Jurkat, Clone E6-1 (cell line): Measurements from ENCODE around the gene SH3TC1.

Source experiments
- DNase-seq: peaks from one replicate; pipeline ENCODE4 v3.0.0-alpha.2; 2011; ENCODE audit warnings: low read depth, low spot score
- H3K4me3 ChIP-seq: 2 replicates; pipeline ENCODE4 v1.5.1; 2011; ENCODE audit warnings: mild to moderate bottlenecking, low read length, control low read depth, moderate library complexity

SH3TC1 gene

DNA sequence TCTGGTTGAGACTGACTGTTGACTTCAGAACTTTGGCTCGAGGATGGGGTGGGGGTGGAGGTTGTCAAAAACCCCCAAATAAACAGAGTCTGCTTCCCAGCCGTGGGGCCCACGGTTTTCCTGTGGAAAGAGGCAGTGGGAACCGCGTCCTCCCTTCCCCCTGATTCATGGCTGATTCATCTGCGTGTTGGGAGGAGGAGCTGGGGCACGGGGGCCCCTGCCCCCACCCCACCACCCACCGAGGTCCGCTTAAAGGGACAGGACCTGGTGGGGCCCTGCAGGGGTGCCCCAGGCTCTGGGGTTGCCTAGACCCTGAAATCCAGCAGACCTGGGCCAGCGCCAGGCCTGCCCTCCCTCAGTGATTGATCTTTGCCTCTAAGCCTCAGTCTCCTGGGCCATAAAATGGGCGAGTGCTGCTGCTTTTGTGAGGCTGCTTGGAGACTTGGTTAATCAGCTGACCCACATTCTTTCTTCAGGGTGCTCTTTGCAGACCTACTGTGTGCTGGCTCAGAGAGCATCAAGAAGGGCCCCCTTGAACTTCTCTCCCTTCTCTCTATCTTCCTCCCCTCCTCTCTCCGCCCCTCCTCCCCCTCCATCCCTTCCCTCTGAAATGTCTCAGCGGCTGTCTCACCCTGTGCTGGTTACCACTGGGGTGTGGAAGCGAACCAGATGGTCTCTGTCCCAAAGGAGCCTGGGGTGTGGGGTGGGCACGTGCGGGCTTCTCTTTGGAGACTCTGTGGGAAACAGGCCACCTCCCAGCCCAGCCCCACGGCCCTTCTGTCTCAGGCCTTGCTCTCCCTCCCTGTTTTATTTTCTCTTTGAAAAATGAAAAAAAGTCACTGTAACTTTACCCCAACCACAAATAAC lies 79.6 kb downstream of the SH3TC1 start:
- H3K4me3 ChIP-seq: no peak overlapping the region
- no peak for DNase-seq

DNA sequence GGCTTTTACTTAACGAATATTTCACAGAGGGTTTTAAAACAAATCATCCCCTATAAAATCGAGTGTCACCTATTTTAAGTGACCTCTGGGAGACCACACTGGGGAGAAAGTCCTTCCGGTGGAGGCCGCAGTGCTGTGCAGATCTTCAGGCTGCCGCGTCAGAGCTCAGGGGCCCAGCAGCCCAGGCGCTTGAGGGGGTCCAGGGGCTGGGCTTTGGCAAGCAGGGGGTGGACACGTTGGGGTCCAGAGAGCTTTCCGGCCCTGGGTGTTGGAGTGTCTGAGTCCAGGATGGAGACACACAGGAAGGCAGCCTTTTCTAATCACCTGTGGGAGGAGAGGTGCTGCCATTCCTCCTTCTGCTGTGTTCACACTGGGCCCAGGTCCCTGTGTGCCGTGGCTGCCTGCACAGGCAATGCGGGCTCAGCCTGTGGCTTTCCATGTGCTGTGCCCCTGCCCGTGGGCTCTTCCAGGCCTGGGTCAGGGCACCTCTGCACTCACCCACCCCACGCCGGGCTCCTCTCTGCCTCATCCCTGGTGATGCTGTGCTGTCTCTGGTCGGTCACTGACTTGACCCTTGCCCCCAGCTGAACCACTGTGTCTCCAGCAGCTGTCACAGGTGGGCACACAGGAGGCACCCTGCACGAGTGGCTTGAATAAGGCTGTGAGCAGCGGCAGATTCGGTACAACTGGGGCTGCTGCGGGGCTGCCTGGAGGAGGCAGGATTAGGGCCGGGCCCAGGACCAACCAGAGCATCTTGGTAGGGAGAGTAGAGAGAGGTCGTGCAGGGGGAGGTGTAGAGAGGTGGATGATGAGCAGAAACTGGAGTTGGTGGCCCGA lies 80.4 kb downstream of the SH3TC1 start:
- no peak for DNase-seq
- no peak overlapping the region for H3K4me3 ChIP-seq

DNA sequence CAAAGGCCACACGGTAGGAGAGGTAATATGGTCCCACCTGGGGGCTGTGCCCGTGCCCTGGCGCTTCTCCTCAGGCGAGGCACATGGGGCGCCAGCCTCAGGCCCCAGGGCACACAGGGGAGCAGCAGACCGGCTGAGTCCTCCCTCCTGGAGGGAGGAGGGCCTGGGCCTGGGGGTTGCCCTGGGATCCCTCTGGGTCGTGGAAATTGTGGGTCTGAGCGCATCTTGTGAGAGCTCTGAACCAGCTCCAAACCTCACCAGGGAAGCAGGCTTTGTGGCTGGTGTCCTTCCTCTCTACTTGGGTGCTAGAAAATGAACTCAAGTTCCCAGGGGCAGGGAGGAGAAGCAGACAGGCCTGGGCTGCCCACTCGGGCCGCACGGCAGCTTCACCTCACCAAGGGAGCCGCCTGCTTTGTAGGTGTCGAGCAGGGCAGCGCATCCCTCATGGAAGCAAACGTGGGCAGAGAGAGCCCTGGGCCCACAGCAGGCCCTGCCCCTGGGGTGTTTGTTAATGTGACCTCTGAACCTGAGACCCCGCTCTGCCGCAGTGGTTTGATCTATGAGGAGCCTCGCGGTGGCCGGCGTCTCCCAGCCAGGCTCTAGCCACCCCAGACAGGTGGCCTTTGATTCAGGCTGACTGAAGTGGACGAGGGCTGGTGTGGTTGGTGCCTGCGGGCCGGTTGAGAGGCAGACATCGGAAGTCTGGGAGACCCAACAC lies 81.2 kb downstream of the SH3TC1 start:
- DNase-seq: no peak
- H3K4me3 ChIP-seq: no peak overlapping the region

DNA sequence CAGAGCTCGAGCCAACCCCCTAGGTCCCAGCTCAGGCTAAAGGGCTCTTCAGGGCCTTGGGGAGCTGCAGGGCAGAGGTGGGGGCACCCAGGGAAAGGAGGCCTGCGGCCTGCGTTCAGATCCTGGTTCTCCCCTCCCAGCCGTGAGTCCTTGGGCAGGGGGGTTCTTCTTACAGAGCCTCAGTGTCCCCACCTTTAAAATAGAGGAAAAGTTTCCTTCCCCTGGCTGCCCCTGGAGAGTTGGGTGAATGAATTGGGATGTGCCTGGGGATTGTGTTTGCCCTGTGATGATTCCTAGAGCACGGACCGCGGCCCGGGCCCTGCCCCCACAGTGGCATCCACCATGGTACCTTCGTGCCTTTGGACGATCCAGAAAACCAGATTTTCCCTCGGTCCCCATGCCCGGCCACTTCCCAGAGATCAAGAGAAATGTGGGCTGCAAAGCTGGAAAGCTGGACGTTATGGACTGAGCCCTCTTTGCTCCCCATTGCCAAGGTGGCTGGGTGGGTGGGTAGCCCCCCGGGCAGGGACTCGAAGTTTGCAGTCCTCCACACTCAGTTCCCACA lies 81.9 kb downstream of the SH3TC1 start:
- no peak for DNase-seq
- no peak overlapping the region for H3K4me3 ChIP-seq

DNA sequence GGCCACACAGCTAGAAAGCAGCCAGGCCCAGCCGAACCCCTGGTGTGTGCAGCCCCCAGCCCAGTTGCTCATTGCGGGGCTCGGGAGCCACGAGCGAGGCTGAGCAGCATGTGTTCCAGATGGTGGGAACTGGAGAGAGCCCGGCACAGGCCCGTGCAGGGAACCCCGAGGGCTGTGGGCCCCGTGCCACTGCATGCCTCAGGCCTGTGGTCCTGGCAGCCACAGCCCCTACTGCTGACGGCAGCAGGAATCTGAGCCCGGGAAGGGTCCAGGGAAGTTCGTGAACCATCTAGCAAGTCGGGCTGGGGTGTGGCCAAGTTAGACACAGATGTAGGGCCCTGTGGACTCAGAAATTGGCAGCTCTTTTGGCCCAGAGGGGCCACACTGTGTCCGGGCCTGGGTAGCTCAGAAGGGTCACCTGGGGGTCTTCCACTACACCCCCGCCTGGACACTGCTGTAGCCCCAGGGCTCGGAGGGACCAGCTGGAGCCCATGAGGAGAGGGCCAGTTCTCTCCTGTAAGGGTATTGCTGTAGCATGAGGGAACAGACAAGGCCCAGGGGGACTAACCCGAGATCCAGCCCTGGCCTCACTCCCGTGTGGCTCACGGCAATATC lies 82.5 kb downstream of the SH3TC1 start:
- H3K4me3 ChIP-seq: no peak overlapping the region
- DNase-seq: no peak

DNA sequence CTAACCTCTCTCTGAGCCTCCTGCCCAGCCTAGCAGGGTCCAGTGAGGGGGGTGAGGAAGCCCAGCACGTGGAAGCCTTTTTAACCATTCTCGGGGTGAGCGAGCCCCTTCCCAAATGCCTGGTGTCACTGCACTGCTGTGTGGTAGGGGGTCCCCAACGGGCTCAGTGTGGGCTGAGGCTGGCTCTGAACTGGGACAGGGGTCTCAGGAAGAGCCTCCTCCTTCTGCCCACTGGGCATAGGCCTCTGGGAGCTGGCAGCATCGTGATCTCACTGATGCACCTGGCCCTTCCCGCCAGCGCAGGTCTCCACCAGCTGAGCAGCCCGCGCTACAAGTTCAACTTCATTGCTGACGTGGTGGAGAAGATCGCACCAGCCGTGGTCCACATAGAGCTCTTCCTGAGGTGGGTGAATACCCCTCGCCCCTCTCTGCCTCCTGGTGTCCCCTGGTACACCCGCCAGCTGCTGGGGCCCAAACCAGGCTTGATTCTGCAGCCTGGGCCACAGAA lies 83.1 kb downstream of the SH3TC1 start:
- no peak overlapping the region for H3K4me3 ChIP-seq
- DNase-seq: no peak

DNA sequence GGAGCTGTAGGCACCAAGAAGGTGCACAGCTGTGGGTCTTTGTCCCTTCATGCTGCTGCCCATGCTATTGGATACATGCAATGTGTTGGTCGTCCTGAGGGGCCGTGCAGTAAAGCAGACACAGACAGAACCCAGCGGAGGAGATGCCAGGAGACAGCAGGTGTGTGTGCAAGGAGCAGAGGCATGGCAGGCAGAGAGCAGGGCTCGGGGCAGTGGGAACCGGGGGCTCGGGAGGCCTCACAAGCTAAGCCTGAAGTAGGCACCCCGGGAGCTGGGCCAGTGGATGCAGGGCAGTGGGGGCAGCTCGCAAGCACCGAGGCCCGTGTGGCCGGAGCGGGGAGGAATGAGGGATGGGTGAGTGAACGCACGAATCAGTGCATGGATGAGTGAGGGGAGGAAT lies 83.7 kb downstream of the SH3TC1 start:
- H3K4me3 ChIP-seq: no peak overlapping the region
- no peak for DNase-seq

DNA sequence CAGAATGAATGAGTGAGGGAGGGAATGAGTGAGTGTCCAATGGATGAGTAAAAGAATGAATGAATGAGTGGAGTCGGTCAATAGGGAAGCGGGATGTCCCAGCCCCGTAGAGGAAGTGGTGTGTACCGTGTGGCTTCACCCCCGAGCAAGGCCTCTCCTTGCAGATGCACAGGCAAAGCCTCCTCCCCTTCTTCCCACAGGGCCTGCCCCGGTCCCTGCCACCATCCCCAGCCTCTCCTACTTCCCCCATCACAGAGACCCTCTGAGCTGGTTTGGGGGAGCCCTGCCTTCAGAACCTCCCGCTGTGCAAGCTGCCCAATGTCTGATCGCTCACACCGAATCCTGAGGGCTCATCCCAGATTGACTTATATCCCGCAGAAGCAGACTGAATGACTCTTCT lies 84.1 kb downstream of the SH3TC1 start:
- no peak for DNase-seq
- H3K4me3 ChIP-seq: no peak overlapping the region

DNA sequence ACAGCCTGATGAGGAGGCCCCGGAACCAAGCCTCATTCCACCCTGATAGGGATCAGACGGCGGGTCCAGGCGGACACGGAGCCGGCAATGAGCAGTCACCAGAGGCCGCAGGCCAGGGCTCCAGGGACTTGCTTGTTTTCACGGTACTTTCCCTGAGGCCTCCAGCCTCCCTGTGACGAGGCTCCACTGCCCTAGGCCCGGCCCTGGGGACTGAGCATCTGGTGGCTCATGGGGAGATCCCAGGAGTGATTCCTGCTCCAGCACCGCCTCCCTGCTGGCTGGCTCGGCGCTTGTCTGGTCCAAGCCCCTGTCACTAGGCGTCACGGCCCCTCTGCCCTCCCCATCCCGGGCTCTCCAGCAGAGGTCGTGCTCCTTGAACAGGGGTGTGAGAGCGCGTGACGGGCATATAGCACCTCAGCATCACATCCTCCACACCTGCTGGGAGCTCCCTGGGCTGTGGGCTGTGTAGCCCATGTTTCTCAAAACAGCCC lies 84.6 kb downstream of the SH3TC1 start:
- H3K4me3 ChIP-seq: no peak overlapping the region
- DNase-seq: no peak

DNA sequence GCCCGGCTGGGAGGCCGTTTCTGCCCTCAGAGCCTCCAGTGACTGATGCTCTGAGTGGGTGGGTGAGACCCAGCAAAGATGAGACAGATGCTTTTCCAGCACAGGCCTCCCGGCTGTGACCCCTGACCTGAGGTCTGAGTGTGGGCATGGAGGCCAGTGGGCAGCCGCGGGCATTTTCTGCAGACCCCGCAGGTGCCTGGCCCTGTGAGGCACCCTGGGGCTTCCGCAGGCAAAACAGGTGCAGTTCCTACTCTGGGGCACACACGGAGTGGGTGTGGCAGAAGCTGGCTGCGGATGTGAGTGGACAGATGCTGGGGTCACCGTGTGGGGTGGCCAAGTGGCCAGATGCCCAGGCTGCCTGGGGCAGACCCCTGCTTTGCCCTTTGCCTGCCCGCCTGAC lies 85.3 kb downstream of the SH3TC1 start:
- DNase-seq: no peak
- no peak overlapping the region for H3K4me3 ChIP-seq

DNA sequence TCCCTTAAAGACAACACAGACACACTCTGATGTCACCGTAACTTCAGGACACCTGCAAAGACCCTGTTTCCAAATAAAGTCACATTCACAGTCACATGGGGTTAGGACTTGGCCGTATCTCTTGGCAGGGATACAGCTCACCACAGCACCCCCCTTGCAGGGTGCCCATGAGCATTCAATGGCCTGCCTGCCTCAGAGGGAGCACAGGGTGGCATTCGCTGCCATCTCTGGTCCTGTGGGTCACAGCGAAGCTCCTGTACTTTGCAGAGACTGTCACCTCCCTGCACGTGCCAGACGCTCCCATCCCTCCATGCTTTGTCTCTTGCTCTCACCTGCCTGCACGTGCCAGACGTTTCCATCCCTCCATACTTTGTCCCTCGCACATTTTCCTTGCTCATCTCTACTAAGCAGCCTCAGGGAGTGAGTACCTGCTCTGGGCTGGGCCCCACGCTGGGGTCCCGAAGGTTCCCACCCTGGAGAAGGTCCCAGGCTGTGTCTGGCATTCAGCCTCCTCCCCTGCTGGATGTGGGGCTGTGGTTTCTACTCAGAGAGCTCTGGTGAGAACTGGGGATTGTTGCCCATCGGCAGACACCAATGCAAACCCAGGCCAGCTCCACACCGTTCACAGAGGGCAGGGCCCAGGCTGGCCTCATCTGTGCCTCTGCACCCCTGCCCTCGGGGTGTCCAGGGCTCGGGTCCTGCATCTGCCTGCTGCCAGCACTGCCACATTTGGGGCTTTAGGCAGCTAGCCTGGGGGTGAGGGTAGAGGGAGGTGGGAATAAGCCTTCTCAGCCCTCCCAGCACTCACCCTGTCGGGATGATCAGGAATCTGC lies 86.3 kb downstream of the SH3TC1 start:
- no peak overlapping the region for H3K4me3 ChIP-seq
- no peak for DNase-seq

DNA sequence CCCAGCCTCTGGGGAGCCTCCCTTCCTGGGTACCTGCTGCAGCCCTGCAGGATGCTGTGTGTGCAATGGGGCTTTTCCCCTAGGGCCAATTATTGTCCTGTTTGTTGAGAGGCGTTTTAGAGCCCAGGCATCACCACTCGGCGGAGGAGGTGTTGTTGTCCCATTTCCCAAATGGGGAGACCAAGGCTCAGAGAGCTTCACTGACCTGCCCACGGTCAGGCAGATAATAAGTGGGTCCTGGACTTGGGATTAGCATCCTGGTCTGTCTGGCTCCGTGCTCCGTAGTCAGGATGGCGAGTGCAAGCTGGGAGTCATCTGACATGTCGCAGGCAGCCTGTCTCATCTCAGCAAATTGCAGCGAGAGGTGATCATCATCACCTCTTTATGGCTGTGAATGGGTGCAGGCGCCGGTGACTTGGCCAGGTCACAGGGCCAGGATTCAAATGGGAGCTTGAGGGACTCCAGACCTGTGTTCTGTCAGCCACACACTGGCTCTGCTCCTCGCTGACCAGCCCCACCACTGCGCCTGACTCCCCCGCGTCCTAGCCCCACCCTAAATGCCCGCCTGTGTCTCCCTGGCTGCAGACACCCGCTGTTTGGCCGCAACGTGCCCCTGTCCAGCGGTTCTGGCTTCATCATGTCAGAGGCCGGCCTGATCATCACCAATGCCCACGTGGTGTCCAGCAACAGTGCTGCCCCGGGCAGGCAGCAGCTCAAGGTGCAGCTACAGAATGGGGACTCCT lies 87.1 kb downstream of the SH3TC1 start:
- DNase-seq: no peak
- H3K4me3 ChIP-seq: no peak overlapping the region

DNA sequence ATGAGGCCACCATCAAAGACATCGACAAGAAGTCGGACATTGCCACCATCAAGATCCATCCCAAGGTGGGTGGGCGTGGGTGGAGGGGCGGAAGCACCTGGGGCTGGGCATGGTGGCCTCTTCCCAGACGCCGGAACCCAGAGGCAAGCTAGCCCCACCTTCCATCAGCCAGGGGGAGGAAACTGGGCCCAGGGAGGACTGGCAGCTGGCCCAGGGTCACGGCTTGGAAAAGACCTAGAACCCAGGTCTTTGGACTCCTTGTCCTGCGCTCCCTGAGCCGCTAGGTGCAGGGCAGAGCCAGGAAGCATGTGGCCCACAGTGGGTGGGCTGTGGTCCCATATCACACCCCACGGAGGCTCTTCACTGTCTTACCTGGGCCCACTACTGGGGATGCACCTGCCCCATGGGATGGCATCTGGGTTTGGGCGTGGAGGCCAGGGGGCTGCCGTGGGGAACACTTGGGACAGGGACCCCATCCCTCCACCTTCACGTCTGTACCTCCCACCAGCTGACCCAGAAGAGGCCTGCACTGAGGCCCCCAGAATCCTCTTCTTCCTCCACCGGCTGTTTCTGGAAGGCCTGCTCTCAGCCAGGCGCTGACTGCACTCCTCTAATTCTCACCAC lies 87.7 kb downstream of the SH3TC1 start:
- H3K4me3 ChIP-seq: no peak overlapping the region
- DNase-seq: no peak

DNA sequence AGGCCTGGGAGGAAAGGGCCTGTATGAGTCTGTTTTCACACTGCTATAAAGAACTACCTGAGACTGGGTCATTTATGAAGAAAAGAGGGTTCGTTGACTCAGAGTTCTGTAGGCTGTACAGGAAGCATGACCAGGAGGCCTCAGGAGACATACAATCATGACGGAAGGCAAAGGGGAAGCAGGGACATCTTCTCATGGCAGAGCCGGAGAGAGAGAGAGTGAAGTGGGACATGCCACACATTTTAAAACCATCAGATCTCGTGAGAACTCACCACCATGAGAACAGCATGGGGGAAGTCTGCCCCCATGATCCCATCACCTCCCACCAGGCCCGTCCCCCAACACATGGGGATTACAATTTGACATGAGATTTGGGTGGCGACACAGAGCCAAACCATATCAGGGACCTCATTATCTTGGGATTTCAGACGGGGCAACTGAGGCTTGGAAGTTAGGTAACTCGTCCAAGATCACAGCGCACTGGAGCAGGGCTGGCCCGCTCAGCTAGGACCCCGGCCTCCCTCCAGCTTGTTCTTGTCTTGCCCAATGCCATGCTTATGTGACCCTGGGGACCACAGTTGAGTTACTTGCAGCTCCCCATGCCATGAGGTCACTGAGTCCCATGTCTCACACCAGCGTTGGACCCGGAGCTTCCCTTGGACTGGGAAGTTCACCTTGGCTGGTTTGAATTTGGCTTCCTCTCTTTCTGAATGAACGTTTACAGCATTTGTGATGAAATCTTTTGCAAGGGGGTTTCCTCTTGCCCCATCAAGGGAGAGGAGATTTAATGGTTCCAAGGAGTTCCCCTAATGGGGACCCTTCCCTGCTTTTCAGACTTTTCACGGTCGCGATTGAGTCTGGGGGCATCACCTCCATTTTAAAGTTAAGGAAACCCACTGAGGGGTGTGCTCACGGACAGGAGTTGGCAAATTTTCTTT lies 88.5 kb downstream of the SH3TC1 start:
- H3K4me3 ChIP-seq: no peak overlapping the region
- no peak for DNase-seq

DNA sequence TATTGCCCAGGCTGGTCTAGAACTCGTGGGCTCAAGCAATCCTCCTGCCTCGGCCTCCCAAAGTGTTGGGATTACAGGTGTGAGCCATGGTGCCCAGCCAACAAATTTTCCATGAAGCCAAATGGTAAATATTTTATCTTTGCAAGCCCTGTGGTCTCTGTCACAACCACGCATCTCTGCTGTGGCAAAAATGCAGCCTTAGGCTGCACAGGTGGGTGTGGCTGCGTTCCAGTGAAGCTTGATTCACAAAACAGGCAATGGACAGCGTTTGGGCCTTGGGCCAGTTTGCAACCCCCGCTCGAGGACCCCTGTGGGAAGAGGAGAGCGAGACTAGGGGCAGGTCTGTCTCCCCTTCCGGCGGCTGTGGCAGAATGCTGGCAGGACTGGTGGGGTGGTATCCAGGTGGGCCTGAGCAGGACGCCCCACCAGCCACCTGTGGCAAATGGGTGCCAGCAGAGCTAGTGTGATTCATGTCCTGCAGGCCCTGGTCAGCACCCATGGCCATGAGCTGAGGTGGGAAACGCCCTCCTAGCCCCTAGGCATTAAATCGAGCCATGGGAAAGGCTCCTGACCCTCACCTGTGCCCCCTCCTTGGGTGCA lies 90.2 kb downstream of the SH3TC1 start:
- H3K4me3 ChIP-seq: no peak overlapping the region
- no peak for DNase-seq
